ENCODE measurements around the gene SLC22A2.

Gene SLC22A2

DNA sequence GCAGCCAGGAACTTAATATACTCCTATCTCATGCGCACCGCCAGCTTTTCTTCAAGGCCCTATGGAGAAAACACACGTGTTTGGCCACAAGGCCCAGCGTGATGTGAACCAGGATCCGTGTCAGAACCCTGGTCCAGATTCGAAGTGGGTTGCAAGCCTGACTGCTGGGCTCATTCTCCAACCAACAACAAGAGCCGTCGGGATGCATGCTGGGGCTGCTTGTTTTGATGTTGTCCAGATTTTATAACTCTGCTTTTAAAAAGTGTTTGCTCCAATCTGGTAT lies 463 bp upstream of the SLC22A2 start:
- Histone ChIP-seq H3K18ac (ENCODE audit: low read length) (no peak overlapping the region), H2BK5ac (ENCODE audit: low read length) (peak overlapping the region; percentile 1), H3K4me2 (ENCODE audit: insufficient read depth, low read length, poor library complexity, severe bottlenecking) (no peak overlapping the region), H3K23ac (ENCODE audit: low read depth, low read length, poor library complexity) (no peak overlapping the region), H3K27ac (replicated peaks; ENCODE audit: low read length) (no peak overlapping the region), H2BK12ac (ENCODE audit: low read length) (no peak overlapping the region), H3K14ac (ENCODE audit: low read length) (no peak overlapping the region), H3K9me3 (replicated peaks in 1 of 2; ENCODE audit: control insufficient read depth in 2 of 2, insufficient read depth in 1 of 2, low read depth in 1 of 2, low read length in 2 of 2) (no peaks in the 10 kb centered on the region), H4K8ac (ENCODE audit: low read depth, low read length) (no peak overlapping the region), H3K4me3 (ENCODE audit: low read length in 2 of 2) (no peak overlapping the region), H2AK5ac (ENCODE audit: low read depth, low read length) (no peak overlapping the region), H3K9ac (ENCODE audit: low read depth, low read length, poor library complexity) (no peak overlapping the region), H3K27me3 (ENCODE audit: control insufficient read depth in 3 of 3, insufficient read depth in 3 of 3, low read depth in 1 of 3, low read length in 3 of 3) (peaks cover 0 to 4% (median 0%) of the 10 kb centered on the region in 3 experiments), H3K4me1 (ENCODE audit: control insufficient read depth in 2 of 2, insufficient read depth in 1 of 2, low read depth in 1 of 2, low read length in 2 of 2) (peaks cover 0 to 2% of the 10 kb centered on the region in 2 donors), H2BK15ac (ENCODE audit: low read length) (no peak overlapping the region), H3K36me3 (replicated peaks in 1 of 2; ENCODE audit: control insufficient read depth in 2 of 2, insufficient read depth in 2 of 2, low read length in 2 of 2) (no peaks in the 10 kb centered on the region), H3K79me1 (ENCODE audit: low read depth, low read length) (no peaks in the 10 kb centered on the region), H2AFZ (ENCODE audit: low read length) (no peak overlapping the region), H4K91ac (ENCODE audit: low read depth, low read length, poor library complexity) (no peak overlapping the region), H2BK120ac (ENCODE audit: low read depth, low read length) (no peak overlapping the region), H3K4ac (ENCODE audit: low read length) (no peak overlapping the region)
- no CpG with 5 or more reads among the region's 8 CpGs for WGBS, 2 donors (ENCODE audit: extremely low coverage in 2 of 2, insufficient read length in 2 of 2, insufficient replicate concordance in 1 of 2)
- no peak for DNase-seq (ENCODE audit: low spot score)

DNA sequence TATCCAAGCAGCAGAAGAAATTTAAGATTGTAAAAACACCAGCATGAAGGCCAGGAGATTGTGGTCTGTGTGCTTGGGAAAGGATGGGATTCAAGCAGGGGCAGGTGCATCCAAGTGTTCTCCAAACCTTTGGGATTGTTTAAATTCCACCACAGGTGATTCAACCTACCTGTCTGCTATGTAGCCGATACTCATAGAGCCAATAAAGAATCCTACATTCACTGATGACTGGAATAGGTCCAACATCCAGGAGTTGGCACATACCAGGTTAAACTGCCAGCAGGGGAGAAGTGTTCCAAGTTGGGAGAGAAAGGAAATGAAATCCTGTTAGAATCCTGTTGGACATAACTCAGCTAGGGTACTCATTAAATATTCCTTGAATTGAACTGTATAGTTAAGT lies 2.2 kb downstream of the SLC22A2 start:
- no peak overlapping the region for H3K4ac ChIP-seq (ENCODE audit: low read length)
- no peaks in the 10 kb centered on the region for H3K36me3 ChIP-seq (replicated peaks in 1 of 2; ENCODE audit: control insufficient read depth in 2 of 2, insufficient read depth in 2 of 2, low read length in 2 of 2)
- no peak overlapping the region for H2AFZ ChIP-seq (ENCODE audit: low read length)
- H3K4me3 ChIP-seq (ENCODE audit: low read length in 2 of 2): no peak overlapping the region
- no peak overlapping the region for H3K14ac ChIP-seq (ENCODE audit: low read length)
- no peak overlapping the region for H3K23ac ChIP-seq (ENCODE audit: low read depth, low read length, poor library complexity)
- no peak overlapping the region for H2AK5ac ChIP-seq (ENCODE audit: low read depth, low read length)
- no peaks in the 10 kb centered on the region for H3K79me1 ChIP-seq (ENCODE audit: low read depth, low read length)
- no peak overlapping the region for H2BK12ac ChIP-seq (ENCODE audit: low read length)
- no peak overlapping the region for H2BK5ac ChIP-seq (ENCODE audit: low read length)
- peaks cover 0 to 2% of the 10 kb centered on the region in 2 donors for H3K4me1 ChIP-seq (ENCODE audit: control insufficient read depth in 2 of 2, insufficient read depth in 1 of 2, low read depth in 1 of 2, low read length in 2 of 2)
- DNase-seq (ENCODE audit: low spot score): no peak
- H3K9me3 ChIP-seq (replicated peaks in 1 of 2; ENCODE audit: control insufficient read depth in 2 of 2, insufficient read depth in 1 of 2, low read depth in 1 of 2, low read length in 2 of 2): no peaks in the 10 kb centered on the region
- H3K27me3 ChIP-seq (ENCODE audit: control insufficient read depth in 3 of 3, insufficient read depth in 3 of 3, low read depth in 1 of 3, low read length in 3 of 3): peaks cover 0 to 4% (median 0%) of the 10 kb centered on the region in 3 experiments
- no peak overlapping the region for H4K8ac ChIP-seq (ENCODE audit: low read depth, low read length)
- WGBS, 2 donors (ENCODE audit: extremely low coverage in 2 of 2, insufficient read length in 2 of 2, insufficient replicate concordance in 1 of 2): no CpG with 5 or more reads among the region's 1 CpG
- H2BK15ac ChIP-seq (ENCODE audit: low read length): no peak overlapping the region
- H4K91ac ChIP-seq (ENCODE audit: low read depth, low read length, poor library complexity): no peak overlapping the region
- no peak overlapping the region for H3K9ac ChIP-seq (ENCODE audit: low read depth, low read length, poor library complexity)
- no peak overlapping the region for H3K18ac ChIP-seq (ENCODE audit: low read length)
- no peak overlapping the region for H3K27ac ChIP-seq (replicated peaks; ENCODE audit: low read length)
- no peak overlapping the region for H3K4me2 ChIP-seq (ENCODE audit: insufficient read depth, low read length, poor library complexity, severe bottlenecking)
- no peak overlapping the region for H2BK120ac ChIP-seq (ENCODE audit: low read depth, low read length)

GRCh38 chr6:160254467-160255312 lies 3.9 kb downstream of the SLC22A2 start:
- H3K9me3 ChIP-seq (replicated peaks in 1 of 2; ENCODE audit: control insufficient read depth in 2 of 2, insufficient read depth in 1 of 2, low read depth in 1 of 2, low read length in 2 of 2): no peaks in the 10 kb centered on the region
- no peaks in the 10 kb centered on the region for H3K27me3 ChIP-seq (ENCODE audit: control insufficient read depth in 3 of 3, insufficient read depth in 3 of 3, low read depth in 1 of 3, low read length in 3 of 3)
- H4K8ac ChIP-seq (ENCODE audit: low read depth, low read length): no peak overlapping the region
- H3K36me3 ChIP-seq (replicated peaks in 1 of 2; ENCODE audit: control insufficient read depth in 2 of 2, insufficient read depth in 2 of 2, low read length in 2 of 2): no peaks in the 10 kb centered on the region
- no peak overlapping the region for H3K23ac ChIP-seq (ENCODE audit: low read depth, low read length, poor library complexity)
- no peak overlapping the region for H3K18ac ChIP-seq (ENCODE audit: low read length)
- H3K4me3 ChIP-seq (ENCODE audit: low read length in 2 of 2): no peak overlapping the region
- H2BK120ac ChIP-seq (ENCODE audit: low read depth, low read length): no peak overlapping the region
- H2BK12ac ChIP-seq (ENCODE audit: low read length): no peak overlapping the region
- no peak for DNase-seq (ENCODE audit: low spot score)
- H2BK15ac ChIP-seq (ENCODE audit: low read length): no peak overlapping the region
- no peak overlapping the region for H2AK5ac ChIP-seq (ENCODE audit: low read depth, low read length)
- no peak overlapping the region for H2AFZ ChIP-seq (ENCODE audit: low read length)
- H4K91ac ChIP-seq (ENCODE audit: low read depth, low read length, poor library complexity): no peak overlapping the region
- H3K4ac ChIP-seq (ENCODE audit: low read length): no peak overlapping the region
- H3K4me2 ChIP-seq (ENCODE audit: insufficient read depth, low read length, poor library complexity, severe bottlenecking): no peak overlapping the region
- peaks cover 0 to 4% of the 10 kb centered on the region in 2 donors for H3K4me1 ChIP-seq (ENCODE audit: control insufficient read depth in 2 of 2, insufficient read depth in 1 of 2, low read depth in 1 of 2, low read length in 2 of 2)
- no peak overlapping the region for H3K14ac ChIP-seq (ENCODE audit: low read length)
- WGBS, 2 donors (ENCODE audit: extremely low coverage in 2 of 2, insufficient read length in 2 of 2, insufficient replicate concordance in 1 of 2): no CpG with 5 or more reads among the region's 7 CpGs
- H2BK5ac ChIP-seq (ENCODE audit: low read length): no peak overlapping the region
- H3K79me1 ChIP-seq (ENCODE audit: low read depth, low read length): no peaks in the 10 kb centered on the region
- no peak overlapping the region for H3K9ac ChIP-seq (ENCODE audit: low read depth, low read length, poor library complexity)
- H3K27ac ChIP-seq (replicated peaks; ENCODE audit: low read length): no peak overlapping the region

- Histone ChIP-seq H3K27ac (replicated peaks; ENCODE audit: low read length) (no peak overlapping the region), H4K8ac (ENCODE audit: low read depth, low read length) (no peak overlapping the region), H3K4me2 (ENCODE audit: insufficient read depth, low read length, poor library complexity, severe bottlenecking) (no peak overlapping the region), H2BK5ac (ENCODE audit: low read length) (no peak overlapping the region), H3K9me3 (replicated peaks in 1 of 2; ENCODE audit: control insufficient read depth in 2 of 2, insufficient read depth in 1 of 2, low read depth in 1 of 2, low read length in 2 of 2) (no peaks in the 10 kb centered on the region), H3K9ac (ENCODE audit: low read depth, low read length, poor library complexity) (no peak overlapping the region), H3K79me1 (ENCODE audit: low read depth, low read length) (no peaks in the 10 kb centered on the region), H2AFZ (ENCODE audit: low read length) (no peak overlapping the region), H2AK5ac (ENCODE audit: low read depth, low read length) (no peak overlapping the region), H3K18ac (ENCODE audit: low read length) (no peak overlapping the region), H3K36me3 (replicated peaks in 1 of 2; ENCODE audit: control insufficient read depth in 2 of 2, insufficient read depth in 2 of 2, low read length in 2 of 2) (no peaks in the 10 kb centered on the region), H3K27me3 (ENCODE audit: control insufficient read depth in 3 of 3, insufficient read depth in 3 of 3, low read depth in 1 of 3, low read length in 3 of 3) (no peaks in the 10 kb centered on the region), H4K91ac (ENCODE audit: low read depth, low read length, poor library complexity) (no peak overlapping the region), H3K23ac (ENCODE audit: low read depth, low read length, poor library complexity) (no peak overlapping the region), H2BK120ac (ENCODE audit: low read depth, low read length) (no peak overlapping the region), H3K4ac (ENCODE audit: low read length) (no peak overlapping the region), H3K4me3 (ENCODE audit: low read length in 2 of 2) (no peak overlapping the region), H2BK15ac (ENCODE audit: low read length) (no peak overlapping the region), H3K14ac (ENCODE audit: low read length) (no peak overlapping the region), H2BK12ac (ENCODE audit: low read length) (no peak overlapping the region), H3K4me1 (ENCODE audit: control insufficient read depth in 2 of 2, insufficient read depth in 1 of 2, low read depth in 1 of 2, low read length in 2 of 2) (peaks cover 0 to 3% of the 10 kb centered on the region in 2 donors)
- DNase-seq (ENCODE audit: low spot score): no peak
- no CpG with 5 or more reads among the region's 1 CpG for WGBS, 2 donors (ENCODE audit: extremely low coverage in 2 of 2, insufficient read length in 2 of 2, insufficient replicate concordance in 1 of 2)
Observed at GRCh38 chr6:160253714-160254113, 4.9 kb downstream of the SLC22A2 start.
